GM12875 (cell line): ENCODE results near the gene USP40.

Experiments used
- H3K4me3 ChIP-seq: one replicate; pipeline ENCODE4 v1.5.1; 2011; ENCODE audit warnings: low read depth, low read length, control low read depth
- CTCF ChIP-seq: IDR thresholded peaks from 2 replicates; pipeline ENCODE4 v1.5.1; 2011; ENCODE audit warnings: low read depth, mild to moderate bottlenecking, control low read depth, inconsistent platforms, low read length, moderate library complexity, borderline replicate concordance; ENCODE audit not compliant: insufficient read depth

Gene USP40

GRCh38 chr2:233463586-233463985 lies 103.0 kb downstream of the USP40 start:
- TF ChIP-seq CTCF: no peak
- no peak overlapping the region for H3K4me3 ChIP-seq

GRCh38 chr2:233462826-233463470 lies 103.6 kb downstream of the USP40 start:
- no peak overlapping the region for H3K4me3 ChIP-seq
- TF ChIP-seq CTCF: no peak

GRCh38 chr2:233462202-233462785 lies 104.3 kb downstream of the USP40 start:
- H3K4me3 ChIP-seq: no peak overlapping the region
- TF ChIP-seq CTCF: no peak

- no peak overlapping the region for H3K4me3 ChIP-seq
Observed at GRCh38 chr2:233461481-233461891, 105.1 kb downstream of the USP40 start.

GRCh38 chr2:233460726-233461441 lies 105.7 kb downstream of the USP40 start:
- no peak for TF ChIP-seq CTCF
- H3K4me3 ChIP-seq: no peak overlapping the region

More at GRCh38 chr2:233461481-233461891, 105.1 kb downstream of the USP40 start:
- no peak for TF ChIP-seq CTCF

GRCh38 chr2:233459426-233459825 lies 107.2 kb downstream of the USP40 start:
- no peak for TF ChIP-seq CTCF
- H3K4me3 ChIP-seq: no peak overlapping the region
